ENCODE measurements around the gene NES.

NES gene

GRCh38 chr1:156664046-156664766, 13.0 kb downstream of the NES start:
- no peak overlapping the region for H3K4me2 ChIP-seq (ENCODE audit: low read length)
- H4K20me1 ChIP-seq (ENCODE audit: insufficient read depth, low read length) = no peaks in the 10 kb centered on the region
- no peak overlapping the region for H2AFZ ChIP-seq (ENCODE audit: low read length)
- TF ChIP-seq EZH2 (IDR thresholded peaks at IDR 0.05; ENCODE audit: borderline replicate concordance, low read length) = no peak
- TF ChIP-seq CTCF (IDR thresholded peaks at IDR 0.05; ENCODE audit: low read length) = no peak
- H3K4me1 ChIP-seq (ENCODE audit: insufficient read depth, low read length, severe bottlenecking) = peaks cover 16% of the 10 kb centered on the region
- H3K27ac ChIP-seq (ENCODE audit: low read depth, low read length, poor library complexity, severe bottlenecking) = no peak overlapping the region
- 0 out of 2 replicates have a peak, but pooled peaks cover 4% of the 10 kb centered on the region for H3K27me3 ChIP-seq (ENCODE audit: insufficient read depth, low read length)
- H3F3A ChIP-seq (ENCODE audit: insufficient read depth, low read length) = no peaks in the 10 kb centered on the region
- no peaks in the 10 kb centered on the region for H3K9me2 ChIP-seq (ENCODE audit: low read depth, low read length)
- no peak overlapping the region for H3K4me3 ChIP-seq (ENCODE audit: low read depth, low read length, poor library complexity, severe bottlenecking)
- no peak overlapping the region for H3K9ac ChIP-seq (ENCODE audit: low read length)
- H3K79me2 ChIP-seq (ENCODE audit: insufficient read depth, low read length) = no peaks in the 10 kb centered on the region
- H3K9me3 ChIP-seq (ENCODE audit: low read length) = no peaks in the 10 kb centered on the region
- H3K36me3 ChIP-seq (ENCODE audit: insufficient read depth, low read length) = no peaks in the 10 kb centered on the region

GRCh38 chr1:156663178-156663577, 14.0 kb downstream of the NES start:
- H3K4me2 ChIP-seq (ENCODE audit: low read length) = no peak overlapping the region

DNA sequence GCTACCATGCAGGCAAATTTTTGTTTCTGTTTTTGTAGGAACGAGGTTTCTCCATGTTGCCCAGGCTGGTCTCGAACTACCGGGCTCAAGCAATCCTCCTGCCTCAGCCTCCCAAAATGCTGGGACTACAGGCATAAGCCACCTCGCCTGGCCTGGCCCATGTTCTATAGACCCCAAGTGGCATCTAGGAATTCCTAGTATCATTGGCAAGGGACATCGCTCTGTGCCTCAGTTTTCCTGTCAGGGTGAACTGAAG, 14.5 kb downstream of the NES start:
- Histone ChIP-seq H3K36me3 (ENCODE audit: insufficient read depth, low read length) (no peaks in the 10 kb centered on the region), H3K4me2 (ENCODE audit: low read length) (no peak overlapping the region), H3K27me3 (ENCODE audit: insufficient read depth, low read length) (0 out of 2 replicates have a peak, but pooled peaks cover 4% of the 10 kb centered on the region), H3K27ac (ENCODE audit: low read depth, low read length, poor library complexity, severe bottlenecking) (no peak overlapping the region), H3K9ac (ENCODE audit: low read length) (no peak overlapping the region), H3F3A (ENCODE audit: insufficient read depth, low read length) (no peaks in the 10 kb centered on the region), H2AFZ (ENCODE audit: low read length) (no peak overlapping the region), H3K9me2 (ENCODE audit: low read depth, low read length) (no peaks in the 10 kb centered on the region), H3K9me3 (ENCODE audit: low read length) (no peaks in the 10 kb centered on the region), H3K4me3 (ENCODE audit: low read depth, low read length, poor library complexity, severe bottlenecking) (no peak overlapping the region), H3K4me1 (ENCODE audit: insufficient read depth, low read length, severe bottlenecking) (peaks cover 17% of the 10 kb centered on the region), H4K20me1 (ENCODE audit: insufficient read depth, low read length) (no peaks in the 10 kb centered on the region), H3K79me2 (ENCODE audit: insufficient read depth, low read length) (no peaks in the 10 kb centered on the region)
- TF ChIP-seq EZH2 (IDR thresholded peaks at IDR 0.05; ENCODE audit: borderline replicate concordance, low read length) = no peak
- TF ChIP-seq CTCF (IDR thresholded peaks at IDR 0.05; ENCODE audit: low read length) = no peak

More at GRCh38 chr1:156663178-156663577, 14.0 kb downstream of the NES start:
- TF ChIP-seq EZH2 (IDR thresholded peaks at IDR 0.05; ENCODE audit: borderline replicate concordance, low read length) (no peak), CTCF (IDR thresholded peaks at IDR 0.05; ENCODE audit: low read length) (no peak)
- Histone ChIP-seq H3K9me3 (ENCODE audit: low read length) (no peaks in the 10 kb centered on the region), H3K79me2 (ENCODE audit: insufficient read depth, low read length) (no peaks in the 10 kb centered on the region), H3F3A (ENCODE audit: insufficient read depth, low read length) (no peaks in the 10 kb centered on the region), H3K36me3 (ENCODE audit: insufficient read depth, low read length) (no peaks in the 10 kb centered on the region), H3K4me3 (ENCODE audit: low read depth, low read length, poor library complexity, severe bottlenecking) (no peak overlapping the region), H3K27ac (ENCODE audit: low read depth, low read length, poor library complexity, severe bottlenecking) (no peak overlapping the region), H2AFZ (ENCODE audit: low read length) (no peak overlapping the region), H3K4me1 (ENCODE audit: insufficient read depth, low read length, severe bottlenecking) (peaks cover 17% of the 10 kb centered on the region), H3K9me2 (ENCODE audit: low read depth, low read length) (no peaks in the 10 kb centered on the region), H3K9ac (ENCODE audit: low read length) (no peak overlapping the region), H4K20me1 (ENCODE audit: insufficient read depth, low read length) (no peaks in the 10 kb centered on the region), H3K27me3 (ENCODE audit: insufficient read depth, low read length) (0 out of 2 replicates have a peak, but pooled peaks cover 4% of the 10 kb centered on the region)
